GM12865 (cell line): ENCODE measurements around the gene RPS19.

Experiments
- DNase-seq: peaks from one replicate; pipeline ENCODE4 v3.0.0; 2010; ENCODE audit warnings: low read depth
- H3K4me3 ChIP-seq: 2 replicates; pipeline ENCODE4 v1.5.1; 2011; ENCODE audit warnings: mild to moderate bottlenecking, low read depth, low read length, control low read depth
- TF ChIP-seq, protein P1 (sequence below): IDR thresholded peaks from 2 replicates; pipeline ENCODE4 v1.5.1; 2011; ENCODE audit warnings: low read length, control low read depth, low read depth, inconsistent platforms; ENCODE audit not compliant: insufficient read depth; ENCODE audit errors: missing control alignments

RPS19 gene

GRCh38 chr19:41905273-41906002, 45.4 kb downstream of the RPS19 start:
- H3K4me3 ChIP-seq, result no peak overlapping the region
- TF ChIP-seq, protein P1, sequence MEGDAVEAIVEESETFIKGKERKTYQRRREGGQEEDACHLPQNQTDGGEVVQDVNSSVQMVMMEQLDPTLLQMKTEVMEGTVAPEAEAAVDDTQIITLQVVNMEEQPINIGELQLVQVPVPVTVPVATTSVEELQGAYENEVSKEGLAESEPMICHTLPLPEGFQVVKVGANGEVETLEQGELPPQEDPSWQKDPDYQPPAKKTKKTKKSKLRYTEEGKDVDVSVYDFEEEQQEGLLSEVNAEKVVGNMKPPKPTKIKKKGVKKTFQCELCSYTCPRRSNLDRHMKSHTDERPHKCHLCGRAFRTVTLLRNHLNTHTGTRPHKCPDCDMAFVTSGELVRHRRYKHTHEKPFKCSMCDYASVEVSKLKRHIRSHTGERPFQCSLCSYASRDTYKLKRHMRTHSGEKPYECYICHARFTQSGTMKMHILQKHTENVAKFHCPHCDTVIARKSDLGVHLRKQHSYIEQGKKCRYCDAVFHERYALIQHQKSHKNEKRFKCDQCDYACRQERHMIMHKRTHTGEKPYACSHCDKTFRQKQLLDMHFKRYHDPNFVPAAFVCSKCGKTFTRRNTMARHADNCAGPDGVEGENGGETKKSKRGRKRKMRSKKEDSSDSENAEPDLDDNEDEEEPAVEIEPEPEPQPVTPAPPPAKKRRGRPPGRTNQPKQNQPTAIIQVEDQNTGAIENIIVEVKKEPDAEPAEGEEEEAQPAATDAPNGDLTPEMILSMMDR, result no peak
- no peak for DNase-seq

- TF ChIP-seq, protein P1, result no peak
- DNase-seq, result no peak
- H3K4me3 ChIP-seq, result no peak overlapping the region
These were observed 46.2 kb downstream of the RPS19 start for GRCh38 chr19:41906271-41906670.

GRCh38 chr19:41906916-41907680, 47.0 kb downstream of the RPS19 start:
- H3K4me3 ChIP-seq, result no peak overlapping the region
- TF ChIP-seq, protein P1, result no peak
- no peak for DNase-seq

DNA sequence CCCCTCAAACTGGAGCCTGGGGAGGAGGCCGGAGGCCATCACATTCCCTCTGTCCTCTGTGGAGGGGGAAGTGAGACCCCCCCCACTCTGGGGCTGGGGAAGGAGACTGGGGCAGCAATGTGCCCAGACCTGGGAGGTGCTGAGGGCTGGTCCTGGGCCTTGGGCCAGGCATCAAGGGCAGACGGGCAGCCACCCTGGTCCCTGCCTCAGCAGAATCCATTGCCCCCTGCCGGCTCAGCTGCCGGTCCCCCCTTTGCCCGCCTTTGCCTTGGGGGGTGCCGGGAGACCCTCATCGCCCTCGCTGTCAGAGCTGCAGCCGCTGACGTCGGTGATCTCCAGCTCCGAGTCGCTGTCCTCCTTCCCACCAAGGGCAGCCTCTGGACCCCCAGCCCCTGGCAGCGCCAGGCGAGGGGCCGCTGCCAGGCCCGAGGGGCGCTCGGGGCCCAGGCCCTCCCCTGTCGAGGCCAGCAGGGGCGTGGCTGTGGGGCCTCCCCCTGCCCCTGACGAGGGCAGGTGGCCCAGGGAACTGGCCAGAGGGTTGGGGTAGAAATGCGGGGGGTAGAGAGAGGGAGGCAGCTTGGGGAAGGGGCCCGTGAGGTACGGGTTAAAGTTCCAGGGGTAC, 48.0 kb downstream of the RPS19 start:
- TF ChIP-seq, protein P1, result no peak
- no peak overlapping the region for H3K4me3 ChIP-seq
- no peak for DNase-seq

DNA sequence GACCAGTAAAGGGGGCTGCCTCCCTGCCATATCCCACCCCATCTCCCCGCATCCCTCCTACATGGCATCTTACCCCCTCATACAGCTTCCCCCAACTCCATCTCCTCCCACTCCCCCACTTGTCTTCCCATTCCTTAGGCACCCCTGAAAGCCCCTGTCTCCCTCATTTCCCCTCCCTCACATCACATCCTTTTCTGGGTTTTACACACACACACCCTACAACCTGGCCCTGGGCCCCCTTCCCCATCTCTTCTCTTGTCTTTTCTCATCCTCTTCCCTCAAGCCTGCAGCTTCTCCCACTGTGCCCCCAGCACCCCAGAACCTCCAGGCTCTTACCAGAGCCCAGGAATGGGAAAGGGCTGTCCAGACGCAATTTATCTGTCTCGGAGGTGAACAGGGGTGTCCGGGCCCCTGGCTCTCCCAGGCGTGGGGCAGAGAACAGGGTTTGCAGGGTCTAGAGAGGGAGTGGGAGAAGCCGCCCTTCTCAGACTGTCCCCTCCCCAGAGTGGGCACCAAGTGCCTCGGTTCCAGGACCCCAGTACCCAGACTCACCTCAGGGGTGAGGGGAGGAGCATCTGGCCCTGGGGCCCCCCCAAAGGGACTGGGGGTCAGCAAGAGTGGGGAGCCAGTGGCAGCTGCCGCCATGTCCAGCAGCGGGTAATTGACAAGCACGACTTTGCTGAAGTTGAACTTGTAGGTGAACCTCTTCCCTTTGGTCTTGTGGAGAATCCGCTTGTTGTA, 48.8 kb downstream of the RPS19 start:
- no peak for DNase-seq
- TF ChIP-seq, protein P1, result no peak
- H3K4me3 ChIP-seq, result no peak overlapping the region

DNA sequence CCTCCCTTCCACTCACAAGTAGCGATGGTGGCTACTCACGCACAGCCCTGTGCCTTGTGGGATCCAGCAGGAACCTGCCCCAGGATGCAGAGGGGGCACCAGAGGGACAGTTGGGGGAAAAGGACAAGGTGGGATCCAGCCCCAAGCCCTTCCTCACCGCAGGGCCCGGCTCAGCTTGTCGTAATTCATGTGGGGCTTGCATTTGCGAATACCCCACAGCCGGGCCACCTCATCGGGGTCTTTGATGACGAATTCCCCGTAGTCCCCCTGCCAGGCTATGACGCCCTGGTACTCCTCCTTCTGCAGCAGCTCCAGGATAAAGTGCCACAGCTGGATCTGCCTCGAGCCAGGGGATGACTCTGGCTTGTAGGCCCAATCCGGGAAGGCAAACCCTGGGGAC, 49.7 kb downstream of the RPS19 start:
- H3K4me3 ChIP-seq, result no peak overlapping the region
- TF ChIP-seq, protein P1, result no peak
- DNase-seq, result no peak
